HepG2 (cell line): Measurements from ENCODE around the gene LLGL2. TPM values are rescaled to one million over a fixed set of nuclear protein-coding genes. Genes with fewer than 3 reads are reported as not detected.
A peak's percentile ranks its signal among the peaks of the same experiment; 100 is the strongest.

Experiments
- ATAC-seq: fragments of 200-7000 bp; cut with Tn5 transposase; 3 replicates; pipeline ENCODE4 v1.9.1; 2020; ENCODE audit warnings: mild to moderate bottlenecking, moderate library complexity
- BruUV-seq: library from RNA; stranded (reverse); fragments of 400-500 nt; replicated peaks from 2 replicates; lab custom pipeline; 2021; lab: Mats Ljungman, UMichigan
- CTCF ChIA-PET: fragments of 300-600 bp; formaldehyde crosslinking; extraction: SDS; loops from one replicate; lab custom pipeline; 2021; ENCODE audit warnings: low total read pairs, inconsistent platforms, low intra/inter-chr PET ratio; lab: Yijun Ruan, JAX
- POLR2A ChIA-PET: fragments of 350-600 bp; sonication (Branson Sonifier 250); formaldehyde crosslinking; loops from one replicate; lab custom pipeline; 2020; ENCODE audit warnings: antibody characterized with exemption, inconsistent platforms; lab: Yijun Ruan, JAX
- DNase-seq: peaks from one replicate; pipeline ENCODE4 v3.0.0-alpha.2; 2015; ENCODE audit warnings: low spot score
- FAIRE-seq: peaks from 3 replicates; lab custom pipeline; 2011; peaks lifted over from hg19 to GRCh38; lab: Jason Lieb, UNC
- H2AFZ ChIP-seq: one replicate; pipeline ENCODE4 v1.6.1; 2011; ENCODE audit warnings: low read length, inconsistent platforms
- H3K27ac ChIP-seq: fragments of 300-600 bp; 3 replicates; pipeline ENCODE4 v1.8.0; 2011; ENCODE audit warnings: mixed run types, mild to moderate bottlenecking, mixed read lengths, low read length, inconsistent platforms; ENCODE audit not compliant: insufficient read depth; ENCODE audit errors: extremely low read length
- H3K27me3 ChIP-seq, 2 experiments: fragments of 200-600 bp in 1 of 2; 2 replicates in 1 of 2; 3 replicates in 1 of 2; pipeline versions ENCODE4 v1.6.0 to v1.8.0; 2011; ENCODE audit warnings: low read length in 2 of 2, mild to moderate bottlenecking in 2 of 2, moderate library complexity in 2 of 2, inconsistent platforms in 1 of 2; ENCODE audit not compliant: insufficient read depth in 2 of 2, control insufficient read depth in 1 of 2
- H3K36me3 ChIP-seq, 2 experiments: fragments of 200-600 bp in 1 of 2; replicated peaks in 1 of 2; 2 replicates in 1 of 2; 3 replicates in 1 of 2; pipeline versions ENCODE4 v1.5.1 to v1.8.0; 2011; ENCODE audit warnings: low read length in 2 of 2, inconsistent platforms in 1 of 2; ENCODE audit not compliant: insufficient read depth in 2 of 2, control insufficient read depth in 1 of 2
- H3K4me1 ChIP-seq: 2 replicates; pipeline ENCODE4 v1.5.1; 2012; ENCODE audit warnings: low read length, inconsistent platforms; ENCODE audit not compliant: insufficient read depth
- H3K4me2 ChIP-seq: 2 replicates; pipeline ENCODE4 v1.6.0; 2011; ENCODE audit warnings: low read depth, low read length, inconsistent platforms
- H3K4me3 ChIP-seq, 3 experiments: fragments of 200-600 bp in 1 of 3; sonication (generic), shearing (Covaris generic) in 1 of 3; replicated peaks in 1 of 3; 2 replicates each; pipeline ENCODE4 v1.5.1; 2011 to 2016; ENCODE audit warnings: low read length in 3 of 3, inconsistent platforms in 2 of 3, low read depth in 2 of 3, mild to moderate bottlenecking in 2 of 3, control low read depth in 1 of 3, mixed read lengths in 1 of 3; ENCODE audit not compliant: insufficient read depth in 1 of 3
- H3K79me2 ChIP-seq: one replicate; pipeline ENCODE4 v1.6.1; 2011; ENCODE audit warnings: low read length, inconsistent platforms; ENCODE audit not compliant: insufficient read depth
- H3K9ac ChIP-seq: 2 replicates; pipeline ENCODE4 v1.6.0; 2011; ENCODE audit warnings: mild to moderate bottlenecking, low read depth, low read length, inconsistent platforms; ENCODE audit not compliant: insufficient read depth
- H3K9me3 ChIP-seq: 2 replicates; pipeline ENCODE4 v1.5.1; 2012; ENCODE audit warnings: mild to moderate bottlenecking, low read length
- H4K20me1 ChIP-seq: 2 replicates; pipeline ENCODE4 v1.6.0; 2011; ENCODE audit warnings: inconsistent platforms, mild to moderate bottlenecking, low read length, moderate library complexity; ENCODE audit not compliant: insufficient read depth
- DR1 ChIP-seq: sonication (generic); formaldehyde crosslinking; IDR thresholded peaks from 2 replicates; pipeline ENCODE4 v1.8.0; 2021; ENCODE audit warnings: mild to moderate bottlenecking, missing genetic modification reagents, inconsistent platforms
- GTF3A ChIP-seq: sonication (generic); formaldehyde crosslinking; conservative IDR thresholded peaks from 2 replicates; pipeline ENCODE4 v1.4.0; 2020; ENCODE audit warnings: mild to moderate bottlenecking, missing genetic modification reagents
- HOXA3 ChIP-seq: sonication (generic); formaldehyde crosslinking; IDR thresholded peaks from 2 replicates; pipeline ENCODE4 v1.5.0; 2020; ENCODE audit warnings: missing genetic modification reagents
- KDM6A ChIP-seq: IDR thresholded peaks from 2 replicates; pipeline ENCODE4 v1.6.1; 2016; ENCODE audit warnings: low read depth
- KLF11 ChIP-seq: IDR thresholded peaks from 2 replicates; pipeline ENCODE4 v1.6.1; 2016; ENCODE audit warnings: missing compliant biosample characterization
- ZBTB38 ChIP-seq: sonication (generic); formaldehyde crosslinking; IDR thresholded peaks from 2 replicates; pipeline ENCODE4 v1.5.1; 2020; ENCODE audit warnings: mild to moderate bottlenecking, missing genetic modification reagents
- ZNF296 ChIP-seq: sonication (generic); formaldehyde crosslinking; conservative IDR thresholded peaks from 2 replicates; pipeline ENCODE4 v1.5.0; 2020; ENCODE audit warnings: mild to moderate bottlenecking, missing genetic modification reagents
- ZNF572 ChIP-seq: sonication (generic); formaldehyde crosslinking; IDR thresholded peaks from 2 replicates; pipeline ENCODE4 v1.5.1; 2020; ENCODE audit warnings: mild to moderate bottlenecking, missing genetic modification reagents
- ZNF737 ChIP-seq: sonication (generic); formaldehyde crosslinking; IDR thresholded peaks from 2 replicates; pipeline ENCODE4 v1.5.0; 2020; ENCODE audit warnings: missing genetic modification reagents, mild to moderate bottlenecking, borderline replicate concordance
- ZNF747 ChIP-seq: sonication (generic); formaldehyde crosslinking; IDR thresholded peaks from 2 replicates; pipeline ENCODE4 v1.8.1; 2023; ENCODE audit warnings: missing genetic modification reagents, mild to moderate bottlenecking, borderline replicate concordance
- whole genome bisulfite sequencing: methylation state at CpG from one replicate; pipeline ENCODE4 v1.1.6; 2017; ENCODE audit warnings: low lambda C conversion rate; 5-methylcytosine and 5-hydroxymethylcytosine counted together
- in situ Hi-C: cut with HindIII; loops from 2 replicates; pipeline ENCODE4 v1.10.0; 2017; ENCODE audit warnings: low pct_unique_long_range_greater_than_20kb; ENCODE audit not compliant: extremely low pct_ligation_motif_present
- intact Hi-C: fragments of 100-400 bp; cut with micrococcal nuclease; formaldehyde crosslinking; loops from one replicate; pipeline ENCODE4 v1.10.0; 2022; ENCODE audit not compliant: unreplicated experiment
- polyA plus RNA-seq, 8 experiments: library from polyadenylated mRNA; depleted of rRNA in 3 of 8; stranded (reverse) in 7 of 8; unstranded in 1 of 8; fragments of >200 nt; fragmentation: Illumina TruSeq in 4 of 8; extraction: Trizol in 4 of 8; gene quantifications; 2 replicates each; pipeline versions ENCODE4 v1.2.1 to v1.2.3, GENCODE V29; 2011 to 2016; ENCODE audit warnings: low read depth in 4 of 8, missing spikeins in 1 of 8, mixed read lengths in 1 of 8; ENCODE audit not compliant: insufficient read depth in 1 of 8
- total RNA-seq, 5 experiments: library from RNA; depleted of rRNA; stranded (reverse); fragments of >200 nt; fragmentation: Illumina TruSeq; extraction: Trizol; gene quantifications; 2 replicates each; pipeline ENCODE4 v1.2.3, GENCODE V29; 2016; ENCODE audit warnings: low read depth in 1 of 5
- TF ChIP-seq, protein P1 (sequence below): sonication (generic); formaldehyde crosslinking; IDR thresholded peaks from 2 replicates; pipeline ENCODE4 v1.4.0; 2020; ENCODE audit warnings: missing genetic modification reagents
- TF ChIP-seq, protein P2 (sequence below): sonication (generic); formaldehyde crosslinking; IDR thresholded peaks from 2 replicates; pipeline ENCODE4 v1.4.0; 2020; ENCODE audit warnings: low read depth, mild to moderate bottlenecking, missing genetic modification reagents
- TF ChIP-seq, protein P3 (sequence below): fragments of 450-650 bp; IDR thresholded peaks from 2 replicates; pipeline ENCODE4 v1.6.1; 2017; ENCODE audit warnings: mild to moderate bottlenecking
- TF ChIP-seq, protein P4 (sequence below): sonication (generic); formaldehyde crosslinking; IDR thresholded peaks from 2 replicates; pipeline ENCODE4 v1.4.0; 2020; ENCODE audit warnings: missing genetic modification reagents

The LLGL2 gene
- total and polyA plus RNA-seq, 2 of the 13 experiments (the other 11 are each of a cell fraction or from before 2014, with no cell fraction given) = 83.0 to 86.7 TPM

- no peak overlapping the region for H3K9ac ChIP-seq
- BruUV-seq = no TSS peak
- no peak for DNase-seq
- H2AFZ ChIP-seq = no peak overlapping the region
- no peaks in the 10 kb centered on the region for H3K27me3 ChIP-seq
- peaks cover 66% of the 10 kb centered on the region for H3K4me1 ChIP-seq
- peaks cover 14% of the 10 kb centered on the region for H3K79me2 ChIP-seq
- H3K4me2 ChIP-seq = no peak overlapping the region
- ChIA-PET POLR2A (interaction anchor here (0.8 to 2.8 kb wide), 4 partner anchors 10 to 14 kb away, joined by 4 to 16 read pairs (median 12); partner anchors contain the start of gene LLGL2), CTCF (no interaction called here)
- H3K27ac ChIP-seq = peak overlapping the region; percentile 47
- no peak for FAIRE-seq
- no peaks in the 10 kb centered on the region for H4K20me1 ChIP-seq
- H3K9me3 ChIP-seq = no peaks in the 10 kb centered on the region
- H3K36me3 ChIP-seq = peaks cover 2 to 12% of the 10 kb centered on the region in 2 experiments; a peak in 3 of 5 replicates
- peak; percentile 43 for ATAC-seq
- 85% methylated on average over 11 of the region's 13 CpGs for WGBS
- in situ Hi-C loops (no loop called here), intact Hi-C loops (no loop called here)
- H3K4me3 ChIP-seq = no peak overlapping the region
- TF ChIP-seq KLF11 (CRISPR knock-in tag) = no peak
- TF ChIP-seq ZNF747 (CRISPR knock-in tag) = no peak
- no peak for TF ChIP-seq GTF3A (CRISPR knock-in tag)
- TF ChIP-seq, protein P1, sequence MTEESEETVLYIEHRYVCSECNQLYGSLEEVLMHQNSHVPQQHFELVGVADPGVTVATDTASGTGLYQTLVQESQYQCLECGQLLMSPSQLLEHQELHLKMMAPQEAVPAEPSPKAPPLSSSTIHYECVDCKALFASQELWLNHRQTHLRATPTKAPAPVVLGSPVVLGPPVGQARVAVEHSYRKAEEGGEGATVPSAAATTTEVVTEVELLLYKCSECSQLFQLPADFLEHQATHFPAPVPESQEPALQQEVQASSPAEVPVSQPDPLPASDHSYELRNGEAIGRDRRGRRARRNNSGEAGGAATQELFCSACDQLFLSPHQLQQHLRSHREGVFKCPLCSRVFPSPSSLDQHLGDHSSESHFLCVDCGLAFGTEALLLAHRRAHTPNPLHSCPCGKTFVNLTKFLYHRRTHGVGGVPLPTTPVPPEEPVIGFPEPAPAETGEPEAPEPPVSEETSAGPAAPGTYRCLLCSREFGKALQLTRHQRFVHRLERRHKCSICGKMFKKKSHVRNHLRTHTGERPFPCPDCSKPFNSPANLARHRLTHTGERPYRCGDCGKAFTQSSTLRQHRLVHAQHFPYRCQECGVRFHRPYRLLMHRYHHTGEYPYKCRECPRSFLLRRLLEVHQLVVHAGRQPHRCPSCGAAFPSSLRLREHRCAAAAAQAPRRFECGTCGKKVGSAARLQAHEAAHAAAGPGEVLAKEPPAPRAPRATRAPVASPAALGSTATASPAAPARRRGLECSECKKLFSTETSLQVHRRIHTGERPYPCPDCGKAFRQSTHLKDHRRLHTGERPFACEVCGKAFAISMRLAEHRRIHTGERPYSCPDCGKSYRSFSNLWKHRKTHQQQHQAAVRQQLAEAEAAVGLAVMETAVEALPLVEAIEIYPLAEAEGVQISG (CRISPR knock-in tag) = no peak
- TF ChIP-seq DR1 (CRISPR knock-in tag) = no peak
- TF ChIP-seq ZBTB38 = peak; percentile 85
- TF ChIP-seq, protein P2, sequence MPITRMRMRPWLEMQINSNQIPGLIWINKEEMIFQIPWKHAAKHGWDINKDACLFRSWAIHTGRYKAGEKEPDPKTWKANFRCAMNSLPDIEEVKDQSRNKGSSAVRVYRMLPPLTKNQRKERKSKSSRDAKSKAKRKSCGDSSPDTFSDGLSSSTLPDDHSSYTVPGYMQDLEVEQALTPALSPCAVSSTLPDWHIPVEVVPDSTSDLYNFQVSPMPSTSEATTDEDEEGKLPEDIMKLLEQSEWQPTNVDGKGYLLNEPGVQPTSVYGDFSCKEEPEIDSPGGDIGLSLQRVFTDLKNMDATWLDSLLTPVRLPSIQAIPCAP (CRISPR knock-in tag) = peak; percentile 28; the same call in 1 of the 2 replicates
- TF ChIP-seq ZNF572 (CRISPR knock-in tag) = peak; percentile 68; the same call in 1 of the 2 replicates
- TF ChIP-seq ZNF737 (CRISPR knock-in tag) = no peak
- TF ChIP-seq ZNF296 = no peak
- TF ChIP-seq KDM6A (CRISPR knock-in tag) = no peak
- TF ChIP-seq, protein P3, sequence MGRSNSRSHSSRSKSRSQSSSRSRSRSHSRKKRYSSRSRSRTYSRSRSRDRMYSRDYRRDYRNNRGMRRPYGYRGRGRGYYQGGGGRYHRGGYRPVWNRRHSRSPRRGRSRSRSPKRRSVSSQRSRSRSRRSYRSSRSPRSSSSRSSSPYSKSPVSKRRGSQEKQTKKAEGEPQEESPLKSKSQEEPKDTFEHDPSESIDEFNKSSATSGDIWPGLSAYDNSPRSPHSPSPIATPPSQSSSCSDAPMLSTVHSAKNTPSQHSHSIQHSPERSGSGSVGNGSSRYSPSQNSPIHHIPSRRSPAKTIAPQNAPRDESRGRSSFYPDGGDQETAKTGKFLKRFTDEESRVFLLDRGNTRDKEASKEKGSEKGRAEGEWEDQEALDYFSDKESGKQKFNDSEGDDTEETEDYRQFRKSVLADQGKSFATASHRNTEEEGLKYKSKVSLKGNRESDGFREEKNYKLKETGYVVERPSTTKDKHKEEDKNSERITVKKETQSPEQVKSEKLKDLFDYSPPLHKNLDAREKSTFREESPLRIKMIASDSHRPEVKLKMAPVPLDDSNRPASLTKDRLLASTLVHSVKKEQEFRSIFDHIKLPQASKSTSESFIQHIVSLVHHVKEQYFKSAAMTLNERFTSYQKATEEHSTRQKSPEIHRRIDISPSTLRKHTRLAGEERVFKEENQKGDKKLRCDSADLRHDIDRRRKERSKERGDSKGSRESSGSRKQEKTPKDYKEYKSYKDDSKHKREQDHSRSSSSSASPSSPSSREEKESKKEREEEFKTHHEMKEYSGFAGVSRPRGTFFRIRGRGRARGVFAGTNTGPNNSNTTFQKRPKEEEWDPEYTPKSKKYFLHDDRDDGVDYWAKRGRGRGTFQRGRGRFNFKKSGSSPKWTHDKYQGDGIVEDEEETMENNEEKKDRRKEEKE = no peak
- TF ChIP-seq, protein P4, sequence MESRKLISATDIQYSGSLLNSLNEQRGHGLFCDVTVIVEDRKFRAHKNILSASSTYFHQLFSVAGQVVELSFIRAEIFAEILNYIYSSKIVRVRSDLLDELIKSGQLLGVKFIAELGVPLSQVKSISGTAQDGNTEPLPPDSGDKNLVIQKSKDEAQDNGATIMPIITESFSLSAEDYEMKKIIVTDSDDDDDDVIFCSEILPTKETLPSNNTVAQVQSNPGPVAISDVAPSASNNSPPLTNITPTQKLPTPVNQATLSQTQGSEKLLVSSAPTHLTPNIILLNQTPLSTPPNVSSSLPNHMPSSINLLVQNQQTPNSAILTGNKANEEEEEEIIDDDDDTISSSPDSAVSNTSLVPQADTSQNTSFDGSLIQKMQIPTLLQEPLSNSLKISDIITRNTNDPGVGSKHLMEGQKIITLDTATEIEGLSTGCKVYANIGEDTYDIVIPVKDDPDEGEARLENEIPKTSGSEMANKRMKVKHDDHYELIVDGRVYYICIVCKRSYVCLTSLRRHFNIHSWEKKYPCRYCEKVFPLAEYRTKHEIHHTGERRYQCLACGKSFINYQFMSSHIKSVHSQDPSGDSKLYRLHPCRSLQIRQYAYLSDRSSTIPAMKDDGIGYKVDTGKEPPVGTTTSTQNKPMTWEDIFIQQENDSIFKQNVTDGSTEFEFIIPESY = peak; percentile 29; the same call in 1 of the 2 replicates
- no peak for TF ChIP-seq HOXA3 (CRISPR knock-in tag)
Measured at GRCh38 chr17:75539967-75540729, 14.7 kb downstream of the LLGL2 start.
